HG03060 (cell line): Measurements from ENCODE around the gene PRKCSH.

Source experiments
- ATAC-seq: cut with Tn5 transposase; IDR thresholded peaks from one replicate; pipeline ENCODE4 v1.9.1; 2021; ENCODE audit warnings: low read depth, moderate number of reproducible peaks; ENCODE audit not compliant: unreplicated experiment

Gene PRKCSH

GRCh38 chr19:11495481-11495880 is 60.0 kb downstream of the PRKCSH start:
- no peak for ATAC-seq

- no peak for ATAC-seq
Measured at GRCh38 chr19:11495885-11496284, 60.5 kb downstream of the PRKCSH start.

- no peak for ATAC-seq
Measured at GRCh38 chr19:11496391-11497163, 61.1 kb downstream of the PRKCSH start.

GRCh38 chr19:11499220-11499726 is 63.8 kb downstream of the PRKCSH start:
- no peak for ATAC-seq

GRCh38 chr19:11499890-11500420 is 64.5 kb downstream of the PRKCSH start:
- no peak for ATAC-seq
